HG03439 (cell line): ENCODE results near the gene LRCH1.

Experiments
- ATAC-seq: cut with Tn5 transposase; IDR thresholded peaks from one replicate; pipeline ENCODE4 v1.9.1; 2021; ENCODE audit warnings: mild to moderate bottlenecking, moderate library complexity; ENCODE audit not compliant: unreplicated experiment

LRCH1 gene

GRCh38 chr13:46609052-46609451 is 56.1 kb downstream of the LRCH1 start:
- ATAC-seq, result no peak

GRCh38 chr13:46609726-46610125 is 56.8 kb downstream of the LRCH1 start:
- ATAC-seq, result no peak

GRCh38 chr13:46612267-46612666 is 59.3 kb downstream of the LRCH1 start:
- no peak for ATAC-seq

GRCh38 chr13:46613409-46614049 is 60.6 kb downstream of the LRCH1 start:
- ATAC-seq, result no peak

- ATAC-seq, result no peak
Observed at GRCh38 chr13:46614582-46614981, 61.6 kb downstream of the LRCH1 start.

GRCh38 chr13:46615888-46616531 is 63.0 kb downstream of the LRCH1 start:
- no peak for ATAC-seq

- ATAC-seq, result no peak
Observed at GRCh38 chr13:46617229-46617721, 64.3 kb downstream of the LRCH1 start.

- no peak for ATAC-seq
Observed at GRCh38 chr13:46617885-46618284, 64.9 kb downstream of the LRCH1 start.

GRCh38 chr13:46618694-46619254 is 65.8 kb downstream of the LRCH1 start:
- ATAC-seq, result no peak

- no peak for ATAC-seq
Observed at GRCh38 chr13:46620029-46620428, 67.1 kb downstream of the LRCH1 start.

- ATAC-seq, result no peak
Observed at GRCh38 chr13:46620471-46620870, 67.5 kb downstream of the LRCH1 start.

- ATAC-seq, result no peak
Observed at GRCh38 chr13:46621133-46621532, 68.2 kb downstream of the LRCH1 start.

GRCh38 chr13:46621792-46622629 is 69.0 kb downstream of the LRCH1 start:
- no peak for ATAC-seq

GRCh38 chr13:46622630-46623256 is 69.8 kb downstream of the LRCH1 start:
- no peak for ATAC-seq

- ATAC-seq, result no peak
Observed at GRCh38 chr13:46624353-46624752, 71.4 kb downstream of the LRCH1 start.

GRCh38 chr13:46624821-46625220 is 71.9 kb downstream of the LRCH1 start:
- ATAC-seq, result no peak

GRCh38 chr13:46627462-46627861 is 74.5 kb downstream of the LRCH1 start:
- no peak for ATAC-seq

GRCh38 chr13:46628622-46629365 is 75.8 kb downstream of the LRCH1 start:
- ATAC-seq, result no peak

GRCh38 chr13:46629811-46630413 is 76.9 kb downstream of the LRCH1 start:
- no peak for ATAC-seq
